Measurements from ENCODE around the gene BAG2. TPM values are rescaled to one million over a fixed set of nuclear protein-coding genes. Genes with fewer than 3 reads are reported as not detected.
A peak's percentile ranks its signal among the peaks of the same experiment; 100 is the strongest.

The BAG2 gene
- total RNA-seq, 1 experiment from 2014 or later = 16.8 TPM

DNA sequence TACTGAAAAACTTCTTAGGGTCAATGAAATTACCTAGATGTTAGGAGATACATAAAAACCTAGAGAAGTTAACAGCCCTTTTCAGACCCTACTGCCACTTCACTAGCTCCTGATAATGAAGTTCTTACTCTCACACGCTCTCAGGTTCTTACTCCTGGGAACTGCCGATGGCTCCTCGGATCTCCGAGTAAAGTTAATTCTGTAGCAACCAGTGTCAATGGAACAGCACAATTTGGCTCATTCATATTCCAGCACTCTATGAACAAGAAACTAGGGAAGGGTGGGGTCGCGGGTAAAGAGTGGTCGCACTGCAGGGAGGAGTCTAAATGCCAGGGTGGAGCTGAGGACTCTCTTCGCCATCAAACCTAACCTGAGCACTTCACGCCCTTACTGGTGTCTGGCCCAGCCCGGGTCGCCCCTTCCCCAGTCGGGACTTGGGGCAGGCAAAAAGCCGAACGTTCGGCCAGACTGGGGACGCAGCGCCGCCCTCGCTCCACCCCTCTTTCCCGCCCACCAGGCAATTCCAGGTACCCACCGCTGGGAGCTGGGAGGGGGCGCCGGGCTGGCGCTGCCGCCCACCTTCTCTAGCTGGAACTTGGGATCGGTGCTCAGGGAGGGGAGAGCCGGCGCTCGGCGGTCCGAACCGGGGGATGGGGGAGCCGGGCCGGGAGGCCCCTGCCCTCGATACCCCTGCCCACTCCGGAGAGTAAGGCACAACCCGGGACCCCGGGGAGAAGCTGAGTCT, 49.2 kb downstream of the BAG2 start:
- no peak for DNase-seq (ENCODE audit: extremely low read depth, low read depth)

DNA sequence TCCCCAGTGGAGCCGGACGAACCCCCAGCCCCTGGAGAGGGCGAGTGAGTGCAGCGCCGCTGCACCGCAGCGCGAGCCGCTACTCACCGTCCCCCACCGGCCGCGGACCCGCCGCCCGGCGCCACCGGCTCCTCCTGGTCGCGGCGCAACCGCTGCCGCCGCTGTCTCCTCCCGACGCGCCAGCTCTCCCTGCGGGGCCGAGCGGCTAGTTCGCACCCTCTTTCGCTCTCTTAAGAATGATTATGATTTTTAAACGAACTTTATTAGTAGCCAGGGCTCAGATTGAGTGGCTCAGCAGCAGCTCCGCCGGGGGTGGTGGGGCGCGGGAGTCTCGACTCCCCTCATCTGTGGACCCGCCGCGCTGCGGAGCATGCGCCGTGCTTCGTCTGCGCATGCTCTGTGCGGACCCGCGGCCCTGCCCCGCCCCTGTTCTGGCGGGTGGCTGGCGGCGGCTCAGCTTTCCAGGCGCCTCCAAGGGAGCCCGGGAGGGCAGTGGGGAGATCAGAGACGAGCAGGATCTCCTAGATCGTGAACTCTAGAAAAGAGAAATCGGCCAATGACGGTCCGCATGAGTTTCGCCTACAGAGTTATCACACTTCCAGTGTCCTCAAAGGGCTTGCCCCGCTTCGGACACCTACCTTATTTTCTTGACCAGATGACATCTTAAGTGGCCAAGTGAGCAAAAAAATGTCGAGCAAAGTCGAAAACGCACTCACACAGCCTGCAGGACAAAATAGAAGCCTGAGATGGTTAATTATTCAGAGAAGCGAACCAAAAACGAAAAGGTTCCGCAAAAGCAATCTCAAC, 50.0 kb downstream of the BAG2 start, which contains the start of gene RAB23:
RAB23 (minus strand) TSS at position 372 of the 807 bp plus-strand sequence. CDS start 11,927 bp downstream, outside the sequence.
- peak; percentile 71 for DNase-seq (ENCODE audit: extremely low read depth, low read depth)

DNA sequence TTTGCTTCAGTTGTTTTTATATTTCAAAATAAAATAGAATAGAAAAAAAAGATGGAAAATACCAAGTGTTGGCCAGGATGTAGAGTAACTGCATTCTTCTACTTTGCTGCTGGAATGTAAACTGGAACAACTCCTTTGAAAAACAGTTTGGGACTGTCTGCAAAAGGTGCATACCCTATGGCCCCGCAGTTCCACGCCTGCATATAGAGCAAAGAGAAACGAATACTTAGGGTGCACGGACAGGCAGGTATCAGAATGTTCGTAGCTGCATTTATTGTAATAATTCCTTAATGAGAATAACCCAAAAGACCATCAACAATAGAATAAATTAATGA, 50.6 kb downstream of the BAG2 start:
- no peak for DNase-seq (ENCODE audit: extremely low read depth, low read depth)

DNA sequence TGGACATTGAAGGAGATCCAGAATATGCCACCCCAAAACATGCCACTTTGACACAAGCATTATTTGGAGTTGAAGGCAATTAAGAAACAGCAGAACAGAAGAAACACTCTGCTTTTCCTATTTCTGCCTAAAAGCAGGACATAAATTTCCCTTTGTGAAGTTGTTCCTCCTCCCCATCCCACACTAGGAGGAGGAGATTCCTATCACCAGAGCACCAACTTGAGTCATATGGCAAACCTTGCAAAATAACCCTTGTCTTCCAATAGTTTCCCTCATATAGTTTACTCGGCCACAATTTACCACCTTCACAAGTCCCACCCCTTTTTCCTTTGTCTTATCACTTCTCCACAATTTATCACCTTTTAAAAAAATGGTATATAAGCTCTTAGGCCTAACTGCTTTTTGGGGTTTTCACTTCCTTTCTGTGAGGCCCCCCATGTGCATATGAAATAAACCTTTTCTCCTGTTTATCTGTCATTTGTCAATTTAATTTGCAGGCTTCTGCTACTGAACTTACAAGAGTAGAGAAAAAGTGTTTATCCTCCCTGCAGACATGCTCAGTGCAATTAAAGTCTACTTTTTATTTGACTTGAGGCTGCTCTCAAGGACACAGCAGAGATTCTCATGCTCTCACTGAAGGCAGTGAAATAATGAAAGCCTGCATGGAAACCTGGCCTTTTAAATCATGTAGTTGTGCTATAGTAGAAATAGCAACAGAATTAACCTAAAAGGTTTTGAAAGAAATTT, 52.8 kb downstream of the BAG2 start:
- no peak for DNase-seq (ENCODE audit: extremely low read depth, low read depth)

DNA sequence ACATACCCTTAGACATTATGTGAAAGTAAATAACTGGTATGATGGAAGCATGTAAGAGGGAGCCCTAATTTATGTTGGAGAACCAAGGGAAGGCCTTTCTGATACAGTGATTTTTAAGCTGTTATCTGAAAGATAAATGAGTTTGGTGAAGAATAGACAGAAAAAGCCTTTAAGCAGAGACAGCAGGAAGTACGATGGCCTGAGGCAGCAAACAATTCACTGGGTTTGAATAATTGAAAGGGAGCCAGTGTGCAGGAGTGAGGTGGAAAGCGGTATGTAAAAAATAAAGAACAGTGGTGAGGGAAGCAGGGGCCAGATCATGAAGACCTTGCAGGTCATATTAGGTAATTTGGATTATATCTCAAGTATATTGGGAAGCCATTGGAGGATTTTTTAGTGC, 54.1 kb downstream of the BAG2 start:
- DNase-seq (ENCODE audit: extremely low read depth, low read depth) = no peak

Other genes with a start within 250 kb of the BAG2 start
- gene BEND6, start 217.2 kb upstream of the BAG2 start, total RNA-seq (2014; rRNA removed; shearing (Covaris generic)) = 2.7 and 4.8 TPM in 2 replicates
- gene KIAA1586, start 125.6 kb upstream of the BAG2 start, total RNA-seq (2014; rRNA removed; shearing (Covaris generic)) = 10.1 and 10.6 TPM in 2 replicates
- 33.0 and 40.0 TPM in 2 replicates for gene ZNF451, start 82.1 kb upstream of the BAG2 start, total RNA-seq (2014; rRNA removed; shearing (Covaris generic))
- 11.3 and 13.1 TPM in 2 replicates for gene RAB23, start 50.0 kb downstream of the BAG2 start, total RNA-seq (2014; rRNA removed; shearing (Covaris generic))
- 9.9 and 14.8 TPM in 2 replicates for gene PRIM2, start 145.3 kb downstream of the BAG2 start, total RNA-seq (2014; rRNA removed; shearing (Covaris generic))

All from NCI-H460 (cell line).